PC-3 (cell line): Measurements from ENCODE around the gene THRA. TPM values are rescaled to one million over a fixed set of nuclear protein-coding genes. Genes with fewer than 3 reads are reported as not detected.

Experiments used
- ATAC-seq: fragments of 200-7000 bp; cut with Tn5 transposase; 2 replicates; pipeline ENCODE4 v1.9.1; 2020; ENCODE audit warnings: mild to moderate bottlenecking, moderate library complexity
- BruUV-seq: library from RNA; stranded (reverse); fragments of 400-500 nt; replicated peaks from 2 replicates; lab custom pipeline; 2021; lab: Mats Ljungman, UMichigan
- CTCF ChIA-PET: fragments of 300-600 bp; sonication (Branson Sonifier 250); formaldehyde crosslinking; loops from one replicate; lab custom pipeline; 2022; ENCODE audit warnings: antibody characterized with exemption; lab: Charles Lee
- POLR2A ChIA-PET: fragments of 300-600 bp; sonication (Branson Sonifier 250); formaldehyde crosslinking; loops from one replicate; lab custom pipeline; 2022; ENCODE audit warnings: antibody characterized with exemption; ENCODE audit not compliant: unreplicated experiment; lab: Charles Lee
- DNase-seq: peaks from one replicate; pipeline ENCODE4 v3.0.0-alpha.2; 2015
- H2AFZ ChIP-seq: fragments of 300-600 bp; sonication (generic); 2 replicates; pipeline ENCODE4 v1.6.0; 2016; ENCODE audit warnings: antibody characterized with exemption, low read length
- H3F3A ChIP-seq: fragments of 300-600 bp; sonication (generic); one replicate; pipeline ENCODE4 v1.6.0; 2017; ENCODE audit warnings: antibody characterized with exemption, low read length, control low read depth, mild to moderate bottlenecking; ENCODE audit not compliant: unreplicated experiment
- H3K27ac ChIP-seq: fragments of 300-600 bp; sonication (generic); 2 replicates; pipeline ENCODE4 v1.5.1; 2016; ENCODE audit warnings: mild to moderate bottlenecking, low read length
- H3K27me3 ChIP-seq: fragments of 300-600 bp; sonication (generic); 2 replicates; pipeline ENCODE4 v1.6.1; 2016; ENCODE audit warnings: low read length, mixed read lengths
- H3K36me3 ChIP-seq: fragments of 300-600 bp; sonication (generic); 2 replicates; pipeline ENCODE4 v1.6.1; 2016; ENCODE audit warnings: low read depth, mixed run types, low read length, mixed read lengths
- H3K4me1 ChIP-seq: fragments of 300-600 bp; sonication (generic); 2 replicates; pipeline ENCODE4 v1.5.1; 2016; ENCODE audit warnings: low read length; ENCODE audit not compliant: insufficient read depth
- H3K4me2 ChIP-seq: fragments of 300-600 bp; sonication (generic); 2 replicates; pipeline ENCODE4 v1.6.0; 2016; ENCODE audit warnings: low read length
- H3K4me3 ChIP-seq: fragments of 300-600 bp; sonication (generic); 2 replicates; pipeline ENCODE4 v1.5.1; 2016; ENCODE audit warnings: mild to moderate bottlenecking, low read length, mixed read lengths
- H3K79me2 ChIP-seq: fragments of 300-600 bp; sonication (generic); 2 replicates; pipeline ENCODE4 v1.6.1; 2017; ENCODE audit warnings: low read length, mixed read lengths
- H3K9ac ChIP-seq: fragments of 300-600 bp; sonication (generic); 2 replicates; pipeline ENCODE4 v1.6.0; 2016; ENCODE audit warnings: mild to moderate bottlenecking, low read length
- H3K9me2 ChIP-seq: fragments of 300-600 bp; sonication (generic); replicated peaks from 2 replicates; pipeline ENCODE4 v1.6.1; 2016; ENCODE audit warnings: mixed run types, low read length, mixed read lengths
- H3K9me3 ChIP-seq: fragments of 300-600 bp; sonication (generic); 2 replicates; pipeline ENCODE4 v1.6.1; 2016; ENCODE audit warnings: low read length, mixed read lengths
- H4K20me1 ChIP-seq: fragments of 300-600 bp; sonication (generic); 2 replicates; pipeline ENCODE4 v1.6.1; 2016; ENCODE audit warnings: low read length, mixed read lengths
- CTCF ChIP-seq: fragments of 300-600 bp; sonication (generic); conservative IDR thresholded peaks from 2 replicates; pipeline ENCODE4 v1.5.1; 2017; ENCODE audit warnings: antibody characterized with exemption, low read depth, mild to moderate bottlenecking, low read length
- EZH2 ChIP-seq: fragments of 300-600 bp; sonication (generic); IDR thresholded peaks from one replicate; pipeline ENCODE4 v1.6.1; 2017; ENCODE audit warnings: antibody characterized with exemption, mild to moderate bottlenecking, low read length; ENCODE audit not compliant: unreplicated experiment
- EZH2phosphoT487 ChIP-seq: fragments of 300-600 bp; sonication (generic); IDR thresholded peaks from 2 replicates; pipeline ENCODE4 v1.6.1; 2018; ENCODE audit warnings: mild to moderate bottlenecking, antibody characterized with exemption, low read length, borderline replicate concordance
- intact Hi-C: fragments of 100-400 bp; cut with micrococcal nuclease; formaldehyde crosslinking; loops from 2 replicates; pipeline ENCODE4 v1.9.0; 2023
- total RNA-seq: library from RNA; depleted of rRNA; stranded (reverse); fragments of >200 nt; gene quantifications from 2 replicates; pipeline ENCODE4 v1.2.3, GENCODE V29; 2014

Gene THRA
- total RNA-seq, 1 experiment from 2014 or later, result 6.6 TPM

DNA sequence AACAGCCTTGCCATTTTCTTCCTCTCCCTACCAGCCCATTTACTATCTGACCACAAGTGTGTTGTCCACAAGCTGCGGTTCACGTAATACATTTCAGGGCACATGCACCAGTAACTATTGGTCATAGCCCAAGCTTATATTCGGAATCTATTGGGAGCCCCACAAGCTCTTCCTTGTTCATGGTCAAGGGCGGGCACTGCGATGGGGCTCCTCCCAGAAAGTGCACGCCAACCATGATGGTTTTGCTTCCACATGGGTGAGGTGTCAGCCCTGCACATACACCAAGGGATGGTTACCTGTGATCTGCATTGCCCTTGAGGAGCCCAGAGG is 12.1 kb downstream of the THRA start:
- Histone ChIP-seq H3K9ac (no peak overlapping the region), H4K20me1 (no peaks in the 10 kb centered on the region), H3K4me1 (peaks cover 14% of the 10 kb centered on the region), H3K4me2 (no peak overlapping the region), H3K79me2 (no peaks in the 10 kb centered on the region), H3K4me3 (no peak overlapping the region), H3K36me3 (no peaks in the 10 kb centered on the region), H3F3A (no peaks in the 10 kb centered on the region), H3K9me3 (no peaks in the 10 kb centered on the region), H2AFZ (no peak overlapping the region), H3K27me3 (no peaks in the 10 kb centered on the region), H3K27ac (no peak overlapping the region), H3K9me2 (no peaks in the 10 kb centered on the region)
- intact Hi-C loops, result no loop called here
- ChIA-PET CTCF (interaction anchor here (0.7 to 1.3 kb wide), 5 partner anchors 12 to 94 kb away, joined by 3 to 6 read pairs (median 3); partner anchors contain the start of gene THRA), POLR2A (no interaction called here)
- ATAC-seq (no peak), DNase-seq (no peak)
- TF ChIP-seq EZH2, result no peak
- TF ChIP-seq EZH2phosphoT487, result no peak
- no peak for TF ChIP-seq CTCF
- BruUV-seq, result no TSS peak

- H3K4me3 ChIP-seq, result no peak overlapping the region
- no peak overlapping the region for H3K9ac ChIP-seq
- POLR2A ChIA-PET, result interaction anchor here (0.6 kb wide), 1 partner anchor 21 kb away, joined by 5 read pairs; the partner anchor contains the start of gene MED24
- no peak overlapping the region for H3K27ac ChIP-seq
- no peaks in the 10 kb centered on the region for H4K20me1 ChIP-seq
- H3K27me3 ChIP-seq, result no peaks in the 10 kb centered on the region
- BruUV-seq, result no TSS peak
- no peaks in the 10 kb centered on the region for H3F3A ChIP-seq
- ATAC-seq (peak; percentile 65), DNase-seq (peak; percentile 63)
- H3K9me3 ChIP-seq, result no peaks in the 10 kb centered on the region
- intact Hi-C loops, result no loop called here
- TF ChIP-seq EZH2 (no peak), CTCF (peak; percentile 81)
- H3K79me2 ChIP-seq, result no peaks in the 10 kb centered on the region
- H3K4me1 ChIP-seq, result peaks cover 9% of the 10 kb centered on the region
- H3K4me2 ChIP-seq, result no peak overlapping the region
- H2AFZ ChIP-seq, result no peak overlapping the region
- H3K9me2 ChIP-seq, result no peaks in the 10 kb centered on the region
- H3K36me3 ChIP-seq, result no peaks in the 10 kb centered on the region
- CTCF ChIA-PET, result interaction anchor here (0.9 to 1.3 kb wide), 4 partner anchors 12 to 93 kb away, joined by 3 to 6 read pairs (median 3); partner anchors contain the start of gene THRA
Observed at GRCh38 chr17:40075201-40075941, 12.6 kb downstream of the THRA start.

DNA sequence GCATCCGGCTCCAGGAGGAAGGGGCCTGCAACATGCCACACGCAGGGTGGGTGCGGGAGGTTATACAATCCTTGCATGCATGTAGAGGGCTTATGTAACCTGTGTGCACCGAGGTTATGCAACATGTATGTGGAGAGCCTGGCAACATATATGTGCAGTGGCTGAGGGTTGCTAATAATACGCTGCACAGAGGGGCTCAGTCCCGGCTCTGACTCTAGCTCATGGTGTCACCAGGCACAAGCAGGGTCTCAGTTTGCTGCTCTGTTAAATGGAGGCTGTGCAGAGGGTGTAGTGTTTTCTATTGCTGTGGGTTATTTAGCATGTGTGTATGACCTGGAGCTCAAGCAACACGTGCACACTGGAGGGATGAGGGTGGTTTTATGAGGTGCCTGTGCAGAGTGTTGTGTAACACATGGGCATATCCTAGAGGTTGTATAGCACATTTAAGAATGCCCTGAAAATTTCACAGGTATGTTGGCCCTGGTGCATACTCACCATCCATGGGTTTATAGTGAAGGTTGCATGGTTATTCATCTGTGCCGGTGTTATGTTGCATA is 13.3 kb downstream of the THRA start:
- H3K27ac ChIP-seq, result no peak overlapping the region
- intact Hi-C loops, result no loop called here
- TF ChIP-seq EZH2phosphoT487 (no peak), CTCF (no peak), EZH2 (no peak)
- POLR2A ChIA-PET, result no interaction called here
- H3K9ac ChIP-seq, result no peak overlapping the region
- CTCF ChIA-PET, result interaction anchor here (1.3 kb wide), 3 partner anchors 23 to 92 kb away, joined by 3 to 6 read pairs (median 3); no protein-coding TSS in a partner anchor
- H4K20me1 ChIP-seq, result no peaks in the 10 kb centered on the region
- H3F3A ChIP-seq, result no peaks in the 10 kb centered on the region
- H3K9me3 ChIP-seq, result no peaks in the 10 kb centered on the region
- no peaks in the 10 kb centered on the region for H3K9me2 ChIP-seq
- no peaks in the 10 kb centered on the region for H3K27me3 ChIP-seq
- BruUV-seq, result no TSS peak
- DNase-seq (no peak), ATAC-seq (no peak)
- no peaks in the 10 kb centered on the region for H3K36me3 ChIP-seq
- H3K4me1 ChIP-seq, result peaks cover 9% of the 10 kb centered on the region
- no peak overlapping the region for H2AFZ ChIP-seq
- no peak overlapping the region for H3K4me2 ChIP-seq
- no peak overlapping the region for H3K4me3 ChIP-seq
- H3K79me2 ChIP-seq, result no peaks in the 10 kb centered on the region
